Thoracic aorta (tissue), 2 donors: ENCODE measurements around the gene TMC2. TPM values are rescaled to one million over a fixed set of nuclear protein-coding genes. Genes with fewer than 3 reads are reported as not detected.

Experiments used
- ATAC-seq: fragments of 150-250 bp; one replicate; pipeline ENCODE4 v1.8.0; 2017; ENCODE audit warnings: low read depth; ENCODE audit not compliant: insufficient number of reproducible peaks, low FRiP score
- DNase-seq: peaks from one replicate; pipeline ENCODE4 v3.0.0-alpha.2; 2020; ENCODE audit warnings: low spot score
- H3K27ac ChIP-seq, 2 donors: fragments of 200-600 bp; sonication (generic); 1 replicate in 1 of 2; 2 replicates in 1 of 2; pipeline ENCODE4 v1.5.1; 2016; ENCODE audit warnings: mild to moderate bottlenecking in 2 of 2, moderate library complexity in 2 of 2
- H3K27me3 ChIP-seq: fragments of 200-600 bp; sonication (generic); replicated peaks from 2 replicates; pipeline ENCODE4 v1.6.0; 2016; ENCODE audit warnings: mild to moderate bottlenecking; ENCODE audit not compliant: insufficient read depth
- H3K36me3 ChIP-seq: fragments of 200-600 bp; sonication (generic); one replicate; pipeline ENCODE4 v1.5.1; 2016
- H3K4me1 ChIP-seq, 2 donors: fragments of 200-600 bp; sonication (generic); 1 replicate in 1 of 2; 2 replicates in 1 of 2; pipeline versions ENCODE4 v1.5.1 to v1.6.0; 2016; ENCODE audit warnings: low read depth in 2 of 2, mild to moderate bottlenecking in 1 of 2; ENCODE audit not compliant: control insufficient read depth in 1 of 2
- H3K4me3 ChIP-seq: fragments of 200-600 bp; sonication (generic); 2 replicates; pipeline ENCODE4 v1.5.1; 2016; ENCODE audit warnings: mild to moderate bottlenecking
- H3K9me3 ChIP-seq: fragments of 200-600 bp; sonication (generic); 2 replicates; pipeline ENCODE4 v1.5.1; 2016
- total RNA-seq, 2 donors: library from RNA; depleted of rRNA; stranded (reverse); fragments of >200 nt; gene quantifications; one replicate each; pipeline versions ENCODE4 v1.1.0 to v1.2.3, GENCODE V29; 2016
- TF ChIP-seq, protein P1 (sequence below): fragments of 200-600 bp; sonication (generic); IDR thresholded peaks from one replicate; pipeline ENCODE4 v1.5.1; 2019; ENCODE audit warnings: antibody characterized with exemption

Gene TMC2
- total RNA-seq, 2 donors from 2014 or later: not detected

DNA sequence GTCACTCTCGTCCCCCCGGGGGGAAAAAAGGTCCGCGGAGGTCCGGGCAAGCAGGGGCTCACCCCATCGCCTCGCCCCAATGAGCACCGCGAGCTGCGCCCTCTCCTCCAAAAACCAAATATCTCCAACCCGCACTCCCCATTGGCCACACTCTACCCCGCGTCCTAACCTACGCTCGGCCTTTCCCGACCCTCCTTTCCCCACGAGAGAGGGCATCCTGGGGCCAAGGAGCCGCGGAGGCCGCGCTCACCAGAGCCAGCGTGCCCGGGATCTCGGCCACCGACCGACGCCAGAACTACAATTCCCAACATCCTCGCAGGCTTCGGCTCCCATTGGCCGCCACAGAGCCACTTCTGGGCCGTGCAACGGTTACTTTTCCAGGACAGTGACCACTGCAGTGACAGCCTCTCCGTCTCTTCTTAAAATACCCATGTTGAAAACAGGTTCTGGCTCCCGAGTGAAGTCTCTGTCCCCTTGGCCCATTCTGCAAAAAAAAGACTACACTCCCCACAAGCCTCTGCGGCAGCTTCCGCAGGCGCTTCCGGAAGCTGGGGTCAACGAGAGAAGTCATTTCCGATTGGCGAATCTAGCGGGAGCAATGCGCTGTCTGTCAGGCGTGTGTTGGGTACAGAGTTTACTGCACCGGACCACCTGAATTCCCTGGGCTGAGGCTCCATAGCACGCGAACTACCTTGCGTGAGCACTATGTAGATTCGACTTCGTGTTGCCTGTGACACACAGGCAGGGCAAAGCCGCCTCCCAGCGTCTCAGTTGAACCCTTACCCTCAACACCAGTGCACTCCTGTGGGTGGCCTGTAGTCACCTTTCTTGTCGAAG lies 27.5 kb upstream of the TMC2 start, which contains the start of gene ZNF343:
TSS of gene ZNF343 (minus strand) at position 285 of the 837 bp plus-strand sequence. CDS start 15,020 bp downstream, outside the sequence.
- DNase-seq (peak; percentile 40), ATAC-seq (peak; percentile 86)
- TF ChIP-seq, protein P1, sequence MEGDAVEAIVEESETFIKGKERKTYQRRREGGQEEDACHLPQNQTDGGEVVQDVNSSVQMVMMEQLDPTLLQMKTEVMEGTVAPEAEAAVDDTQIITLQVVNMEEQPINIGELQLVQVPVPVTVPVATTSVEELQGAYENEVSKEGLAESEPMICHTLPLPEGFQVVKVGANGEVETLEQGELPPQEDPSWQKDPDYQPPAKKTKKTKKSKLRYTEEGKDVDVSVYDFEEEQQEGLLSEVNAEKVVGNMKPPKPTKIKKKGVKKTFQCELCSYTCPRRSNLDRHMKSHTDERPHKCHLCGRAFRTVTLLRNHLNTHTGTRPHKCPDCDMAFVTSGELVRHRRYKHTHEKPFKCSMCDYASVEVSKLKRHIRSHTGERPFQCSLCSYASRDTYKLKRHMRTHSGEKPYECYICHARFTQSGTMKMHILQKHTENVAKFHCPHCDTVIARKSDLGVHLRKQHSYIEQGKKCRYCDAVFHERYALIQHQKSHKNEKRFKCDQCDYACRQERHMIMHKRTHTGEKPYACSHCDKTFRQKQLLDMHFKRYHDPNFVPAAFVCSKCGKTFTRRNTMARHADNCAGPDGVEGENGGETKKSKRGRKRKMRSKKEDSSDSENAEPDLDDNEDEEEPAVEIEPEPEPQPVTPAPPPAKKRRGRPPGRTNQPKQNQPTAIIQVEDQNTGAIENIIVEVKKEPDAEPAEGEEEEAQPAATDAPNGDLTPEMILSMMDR: no peak
- Histone ChIP-seq H3K36me3 (no peaks in the 10 kb centered on the region), H3K9me3 (no peaks in the 10 kb centered on the region), H3K4me3 (peak within 1 kb of the TSS; percentile 89), H3K4me1 (peaks cover 0 to 13% of the 10 kb centered on the region in 2 donors), H3K27me3 (no peaks in the 10 kb centered on the region), H3K27ac (peak within 1 kb of the TSS; percentile 73 to 82)

DNA sequence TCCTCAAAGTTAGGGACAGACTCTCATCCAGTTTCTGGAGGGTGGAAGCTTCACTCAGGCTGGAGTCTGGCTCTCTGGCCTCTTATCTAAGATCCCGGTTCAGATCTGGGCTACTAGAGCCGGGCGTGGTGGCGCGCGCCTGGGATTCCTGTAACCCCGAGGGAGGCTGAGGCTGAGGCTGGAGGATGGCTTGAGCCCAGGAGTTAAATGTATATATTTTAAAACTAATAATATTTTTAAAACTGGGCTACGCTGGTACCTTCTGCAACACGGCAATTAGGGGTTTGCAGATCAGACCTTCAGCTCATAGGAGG lies 26.9 kb upstream of the TMC2 start:
- Histone ChIP-seq H3K4me1 (peaks cover 0 to 13% of the 10 kb centered on the region in 2 donors), H3K4me3 (peak overlapping the region; percentile 89), H3K9me3 (no peaks in the 10 kb centered on the region), H3K27me3 (no peaks in the 10 kb centered on the region), H3K36me3 (no peaks in the 10 kb centered on the region), H3K27ac (peak overlapping the region; percentile 73 to 82)
- DNase-seq (no peak), ATAC-seq (no peak)
- TF ChIP-seq, protein P1: no peak

DNA sequence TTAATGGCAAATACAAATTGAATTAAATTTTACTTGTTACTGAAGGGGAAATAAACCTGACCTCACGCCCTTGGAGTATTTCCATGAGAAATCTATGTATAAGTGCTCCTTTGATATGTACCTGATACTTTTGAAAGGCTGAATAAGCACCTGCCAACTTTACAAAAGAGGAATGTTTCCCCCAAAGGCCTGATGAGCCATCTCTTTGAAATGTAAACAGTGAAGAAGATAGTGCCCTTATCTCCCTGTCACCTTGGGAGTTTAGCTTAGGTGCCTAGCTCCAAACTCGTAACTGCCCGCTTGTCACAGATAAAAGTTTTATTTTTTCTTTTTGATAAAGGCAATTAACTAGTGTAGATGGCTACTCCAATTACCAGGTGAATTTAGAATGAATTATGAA lies 26.6 kb upstream of the TMC2 start:
- no peak for ATAC-seq
- no peak overlapping the region for H3K27ac ChIP-seq
- TF ChIP-seq, protein P1: no peak
- no peaks in the 10 kb centered on the region for H3K27me3 ChIP-seq
- H3K4me1 ChIP-seq: peaks cover 0 to 13% of the 10 kb centered on the region in 2 donors
- peak overlapping the region; percentile 89 for H3K4me3 ChIP-seq
- no peaks in the 10 kb centered on the region for H3K36me3 ChIP-seq
- H3K9me3 ChIP-seq: no peaks in the 10 kb centered on the region
- DNase-seq: no peak

DNA sequence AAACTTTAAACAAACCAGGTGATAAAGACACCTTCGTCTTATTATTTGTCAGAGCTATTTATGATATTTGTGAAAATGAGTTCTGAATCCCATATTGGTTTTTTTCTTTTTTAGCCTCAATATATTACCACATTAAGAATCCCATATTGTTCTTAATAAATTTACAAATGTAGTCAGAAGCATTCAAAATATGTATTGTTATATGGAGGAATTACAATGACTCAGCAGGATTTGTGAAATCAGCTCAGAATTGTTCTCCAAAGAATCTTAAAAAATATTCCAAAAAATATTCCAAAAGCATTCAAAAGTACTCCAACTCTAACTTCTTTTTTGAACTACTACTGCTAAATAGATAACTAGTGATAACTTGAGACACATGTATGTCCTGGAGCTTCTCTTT lies 21.2 kb upstream of the TMC2 start:
- Histone ChIP-seq H3K9me3 (no peaks in the 10 kb centered on the region), H3K4me3 (no peak overlapping the region), H3K4me1 (no peaks in the 10 kb centered on the region), H3K27me3 (no peaks in the 10 kb centered on the region), H3K36me3 (no peaks in the 10 kb centered on the region), H3K27ac (no peak overlapping the region)
- ATAC-seq (no peak), DNase-seq (no peak)
- TF ChIP-seq, protein P1: no peak

DNA sequence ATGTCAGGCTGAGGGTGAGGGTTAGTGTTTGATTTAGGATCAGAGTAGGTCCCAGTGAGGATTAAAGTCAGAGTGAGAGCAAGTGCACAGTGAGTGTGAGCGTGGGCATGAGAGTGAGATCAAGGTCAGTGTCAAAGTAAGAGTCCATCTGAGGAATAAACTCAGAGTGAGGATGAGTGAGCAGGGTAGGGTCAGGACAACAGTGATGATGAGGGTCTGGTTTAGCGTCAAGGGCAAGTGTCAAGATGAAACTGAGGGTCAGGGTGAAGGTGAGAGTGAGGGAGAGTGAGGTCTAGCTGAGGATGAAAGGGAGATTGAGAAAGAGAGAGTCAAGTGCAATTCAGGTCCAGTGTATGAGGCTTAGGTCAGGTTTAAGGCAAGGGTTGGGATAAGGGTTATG lies 20.0 kb upstream of the TMC2 start:
- TF ChIP-seq, protein P1: no peak

More for the DNA sequence above, 20.0 kb upstream of the TMC2 start:
- DNase-seq: no peak
- no peak overlapping the region for H3K4me3 ChIP-seq
- no peaks in the 10 kb centered on the region for H3K36me3 ChIP-seq
- no peaks in the 10 kb centered on the region for H3K9me3 ChIP-seq
- no peaks in the 10 kb centered on the region for H3K27me3 ChIP-seq
- no peaks in the 10 kb centered on the region for H3K4me1 ChIP-seq
- no peak overlapping the region for H3K27ac ChIP-seq
- ATAC-seq: no peak
